ENCODE measurements around the gene RAP1GAP2. TPM values are rescaled to one million over a fixed set of nuclear protein-coding genes. Genes with fewer than 3 reads are reported as not detected.

Gene RAP1GAP2
- total RNA-seq, 1 donor from 2014 or later, result 3.8 TPM

GRCh38 chr17:3017936-3018335, 221.7 kb downstream of the RAP1GAP2 start:
- no peak overlapping the region for H2AFZ ChIP-seq (replicated peaks)
- Mint-ChIP-seq H3K4me1 (peaks cover 3% of the 10 kb centered on the region), H3K36me3 (no peaks in the 10 kb centered on the region), H3K4me3 (no peak overlapping the region), H3K9me3 (peaks cover 11% of the 10 kb centered on the region), H3K27me3 (ENCODE audit: insufficient read depth, low read depth) (peaks cover 9% of the 10 kb centered on the region), H3K27ac (no peak overlapping the region)
- H3K4me1 ChIP-seq, result no peaks in the 10 kb centered on the region
- TF ChIP-seq EZH2 (IDR thresholded peaks at IDR 0.05) (no peak), EZH2phosphoT487 (IDR thresholded peaks at IDR 0.05) (no peak), CTCF (IDR thresholded peaks at IDR 0.05) (no peak)
- H3K79me2 ChIP-seq (ENCODE audit: low read depth), result no peaks in the 10 kb centered on the region
- no peak overlapping the region for H3K27ac ChIP-seq
- H3K9ac ChIP-seq, result no peak overlapping the region
- peaks cover 10% of the 10 kb centered on the region for H3K9me3 ChIP-seq (ENCODE audit: low read depth)
- H3K4me3 ChIP-seq, result no peak overlapping the region
- no peaks in the 10 kb centered on the region for H3K36me3 ChIP-seq
- H3K4me2 ChIP-seq, result no peak overlapping the region
- H4K20me1 ChIP-seq (ENCODE audit: low read depth), result no peaks in the 10 kb centered on the region
- DNase-seq (ENCODE audit: low spot score), result no peak
- no peaks in the 10 kb centered on the region for H3K27me3 ChIP-seq
- H3F3A ChIP-seq (ENCODE audit: low read depth), result no peaks in the 10 kb centered on the region

DNA sequence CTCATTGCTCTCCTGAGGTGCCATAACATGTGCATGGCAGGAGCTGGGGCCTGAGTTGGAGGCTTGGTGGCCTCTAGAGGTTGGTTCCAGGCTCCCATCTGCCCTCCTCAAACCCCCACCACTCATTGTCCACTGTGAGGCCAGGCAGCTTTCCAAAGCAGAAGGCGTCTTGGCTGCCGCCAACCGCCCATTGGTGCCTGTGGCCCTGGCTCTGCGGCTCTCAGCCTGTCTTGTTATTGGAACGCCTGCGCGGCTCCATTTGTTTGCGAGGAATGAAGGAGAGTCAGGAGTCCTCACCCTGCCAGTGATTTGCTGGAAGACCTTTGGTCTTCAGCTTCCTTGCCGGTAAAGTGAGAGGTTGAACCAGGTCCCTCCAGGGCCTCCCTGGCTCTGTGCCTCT, 223.5 kb downstream of the RAP1GAP2 start:
- no peaks in the 10 kb centered on the region for H3F3A ChIP-seq (ENCODE audit: low read depth)
- Mint-ChIP-seq H3K27me3 (ENCODE audit: insufficient read depth, low read depth) (peaks cover 12% of the 10 kb centered on the region), H3K9me3 (peaks cover 21% of the 10 kb centered on the region), H3K4me3 (no peak overlapping the region), H3K27ac (no peak overlapping the region), H3K4me1 (peaks cover 3% of the 10 kb centered on the region), H3K36me3 (no peaks in the 10 kb centered on the region)
- H3K4me1 ChIP-seq, result no peaks in the 10 kb centered on the region
- H3K9ac ChIP-seq, result no peak overlapping the region
- no peak for DNase-seq (ENCODE audit: low spot score)
- no peak for TF ChIP-seq CTCF (IDR thresholded peaks at IDR 0.05)
- no peak for TF ChIP-seq EZH2phosphoT487 (IDR thresholded peaks at IDR 0.05)
- no peak for TF ChIP-seq EZH2 (IDR thresholded peaks at IDR 0.05)
- H4K20me1 ChIP-seq (ENCODE audit: low read depth), result no peaks in the 10 kb centered on the region
- no peaks in the 10 kb centered on the region for H3K79me2 ChIP-seq (ENCODE audit: low read depth)
- no peak overlapping the region for H2AFZ ChIP-seq (replicated peaks)
- H3K27ac ChIP-seq, result no peak overlapping the region
- no peaks in the 10 kb centered on the region for H3K27me3 ChIP-seq
- H3K4me3 ChIP-seq, result no peak overlapping the region
- no peak overlapping the region for H3K4me2 ChIP-seq
- H3K36me3 ChIP-seq, result no peaks in the 10 kb centered on the region
- peaks cover 14% of the 10 kb centered on the region for H3K9me3 ChIP-seq (ENCODE audit: low read depth)

GRCh38 chr17:3020381-3020780, 224.1 kb downstream of the RAP1GAP2 start:
- Mint-ChIP-seq H3K4me1 (peaks cover 3% of the 10 kb centered on the region), H3K9me3 (peaks cover 21% of the 10 kb centered on the region), H3K36me3 (no peaks in the 10 kb centered on the region), H3K4me3 (no peak overlapping the region), H3K27me3 (ENCODE audit: insufficient read depth, low read depth) (peaks cover 12% of the 10 kb centered on the region), H3K27ac (no peak overlapping the region)
- TF ChIP-seq CTCF (IDR thresholded peaks at IDR 0.05), result no peak
- TF ChIP-seq EZH2phosphoT487 (IDR thresholded peaks at IDR 0.05), result no peak
- TF ChIP-seq EZH2 (IDR thresholded peaks at IDR 0.05), result no peak
- Histone ChIP-seq H2AFZ (replicated peaks) (no peak overlapping the region), H3K9me3 (ENCODE audit: low read depth) (peaks cover 14% of the 10 kb centered on the region), H3K27ac (no peak overlapping the region), H3K4me1 (no peaks in the 10 kb centered on the region), H3K4me3 (no peak overlapping the region), H3K4me2 (no peak overlapping the region), H3K79me2 (ENCODE audit: low read depth) (no peaks in the 10 kb centered on the region), H3K9ac (no peak overlapping the region), H4K20me1 (ENCODE audit: low read depth) (no peaks in the 10 kb centered on the region), H3K27me3 (no peaks in the 10 kb centered on the region), H3F3A (ENCODE audit: low read depth) (no peaks in the 10 kb centered on the region), H3K36me3 (no peaks in the 10 kb centered on the region)
- no peak for DNase-seq (ENCODE audit: low spot score)

Measured in neural progenitor cell (in vitro differentiated cells).